WI38 (cell line): Measurements from ENCODE around the gene GARNL3.

Source experiments
- H3K4me3 ChIP-seq: 2 replicates; pipeline ENCODE4 v1.5.1; 2011; ENCODE audit warnings: low read depth, mild to moderate bottlenecking, control low read depth, low read length
- TF ChIP-seq, protein P1 (sequence below): IDR thresholded peaks from 2 replicates; pipeline ENCODE4 v1.5.1; 2012; ENCODE audit warnings: low read depth, mild to moderate bottlenecking, control low read depth, low read length

The GARNL3 gene

DNA sequence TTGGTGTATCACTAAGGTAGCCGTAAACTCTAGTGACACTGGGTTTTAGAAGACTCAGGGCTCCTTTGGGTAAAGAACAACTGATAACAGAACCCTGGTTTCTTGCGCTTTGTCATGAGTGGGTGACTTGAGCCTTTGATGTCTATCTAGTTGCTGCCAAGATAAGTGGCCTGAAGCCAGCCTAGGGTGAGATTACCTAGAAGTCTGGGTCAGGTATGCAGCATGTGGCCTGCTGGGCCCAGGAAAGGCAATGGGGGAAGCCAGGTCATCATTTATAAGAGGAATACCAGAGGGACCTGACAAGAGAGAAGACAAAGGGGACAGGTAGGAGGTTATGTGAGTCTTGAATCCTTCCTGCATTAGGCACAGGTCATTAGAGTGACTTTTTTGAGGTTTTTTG, 23.2 kb upstream of the GARNL3 start:
- TF ChIP-seq, protein P1, sequence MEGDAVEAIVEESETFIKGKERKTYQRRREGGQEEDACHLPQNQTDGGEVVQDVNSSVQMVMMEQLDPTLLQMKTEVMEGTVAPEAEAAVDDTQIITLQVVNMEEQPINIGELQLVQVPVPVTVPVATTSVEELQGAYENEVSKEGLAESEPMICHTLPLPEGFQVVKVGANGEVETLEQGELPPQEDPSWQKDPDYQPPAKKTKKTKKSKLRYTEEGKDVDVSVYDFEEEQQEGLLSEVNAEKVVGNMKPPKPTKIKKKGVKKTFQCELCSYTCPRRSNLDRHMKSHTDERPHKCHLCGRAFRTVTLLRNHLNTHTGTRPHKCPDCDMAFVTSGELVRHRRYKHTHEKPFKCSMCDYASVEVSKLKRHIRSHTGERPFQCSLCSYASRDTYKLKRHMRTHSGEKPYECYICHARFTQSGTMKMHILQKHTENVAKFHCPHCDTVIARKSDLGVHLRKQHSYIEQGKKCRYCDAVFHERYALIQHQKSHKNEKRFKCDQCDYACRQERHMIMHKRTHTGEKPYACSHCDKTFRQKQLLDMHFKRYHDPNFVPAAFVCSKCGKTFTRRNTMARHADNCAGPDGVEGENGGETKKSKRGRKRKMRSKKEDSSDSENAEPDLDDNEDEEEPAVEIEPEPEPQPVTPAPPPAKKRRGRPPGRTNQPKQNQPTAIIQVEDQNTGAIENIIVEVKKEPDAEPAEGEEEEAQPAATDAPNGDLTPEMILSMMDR = no peak
- no peak overlapping the region for H3K4me3 ChIP-seq

GRCh38 chr9:127244609-127245601, 19.7 kb upstream of the GARNL3 start:
- TF ChIP-seq, protein P1 = no peak
- peak overlapping the region; percentile 62 for H3K4me3 ChIP-seq

DNA sequence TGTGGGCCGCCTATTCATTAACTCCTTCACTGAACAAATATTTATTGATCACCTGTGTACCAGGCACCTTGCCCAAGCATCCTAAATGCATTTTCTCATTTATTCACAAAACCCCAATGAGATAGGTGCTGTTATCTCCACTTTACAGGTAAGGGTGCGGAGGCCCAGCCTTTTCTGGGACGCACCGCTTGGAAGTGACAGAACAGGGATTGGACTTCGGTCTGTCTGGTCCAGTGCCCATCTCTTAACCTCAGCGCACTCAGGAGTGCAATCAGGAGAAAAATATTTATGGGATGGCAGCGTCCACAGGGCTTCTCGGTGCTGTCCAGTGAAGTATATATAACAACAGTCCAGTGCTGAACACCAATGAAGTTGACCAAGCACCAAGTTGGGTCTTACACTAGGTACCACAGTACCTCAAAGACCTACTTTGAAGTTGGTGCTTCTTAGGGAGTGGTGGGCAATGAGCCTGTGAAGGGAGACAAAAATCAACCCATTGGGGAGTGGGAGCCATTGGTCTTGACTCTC, 18.9 kb upstream of the GARNL3 start:
- TF ChIP-seq, protein P1 = no peak
- H3K4me3 ChIP-seq = peak overlapping the region; percentile 62

- H3K4me3 ChIP-seq = no peak overlapping the region
- TF ChIP-seq, protein P1 = no peak
Measured at GRCh38 chr9:127248241-127248640, 16.3 kb upstream of the GARNL3 start.

- no peak overlapping the region for H3K4me3 ChIP-seq
- TF ChIP-seq, protein P1 = no peak
Measured at GRCh38 chr9:127249877-127250276, 14.7 kb upstream of the GARNL3 start.

DNA sequence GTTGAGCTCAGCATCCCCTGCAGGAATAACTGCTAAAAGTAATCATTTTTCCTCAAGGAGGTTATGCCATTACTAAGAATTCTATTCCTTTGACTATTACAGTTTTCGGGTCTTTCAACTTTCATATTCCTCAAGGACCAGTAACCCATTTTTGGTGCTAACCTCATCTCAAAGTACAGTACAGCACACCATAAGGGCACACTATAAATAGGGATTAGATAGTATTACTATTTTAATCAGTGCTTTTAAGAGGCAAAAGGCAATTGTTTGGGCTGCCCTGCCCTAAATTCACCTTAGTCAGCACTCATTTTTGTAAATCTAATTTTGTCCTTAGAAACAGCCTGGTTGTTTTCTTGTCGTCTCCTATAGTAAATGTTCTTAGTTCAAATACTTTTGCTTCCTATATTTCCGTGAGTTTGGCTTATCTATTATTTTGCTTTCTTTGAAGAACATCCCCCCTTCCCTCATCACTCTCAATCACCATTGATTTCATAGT, 13.6 kb upstream of the GARNL3 start:
- H3K4me3 ChIP-seq = no peak overlapping the region

More for the DNA sequence above, 13.6 kb upstream of the GARNL3 start:
- TF ChIP-seq, protein P1 = no peak
